ENCODE measurements around the gene SLC8A2.

Gene SLC8A2

DNA sequence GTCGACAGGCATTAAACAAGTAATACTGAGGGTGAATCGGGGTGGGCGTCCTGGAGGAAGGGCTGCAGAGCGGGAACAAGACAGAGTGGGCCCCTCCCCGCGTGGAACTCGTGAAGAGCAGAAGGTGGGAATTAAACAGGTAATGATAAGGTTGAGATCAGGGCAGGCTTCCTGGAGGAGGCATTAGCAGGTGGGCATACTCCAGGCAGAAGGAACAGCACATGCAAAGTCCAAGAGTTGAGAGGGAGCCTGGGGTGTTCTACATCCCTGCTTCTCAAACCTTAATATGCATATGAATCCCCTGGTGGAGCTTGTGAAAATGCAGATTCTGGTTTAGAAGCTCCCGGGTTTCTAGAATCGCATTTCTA, 23.3 kb downstream of the SLC8A2 start:
- Histone ChIP-seq H3K36me3 (ENCODE audit: insufficient read depth, low read length) (no peaks in the 10 kb centered on the region), H3K79me2 (ENCODE audit: insufficient read depth, low read length) (no peaks in the 10 kb centered on the region), H3K9me3 (ENCODE audit: low read length) (no peaks in the 10 kb centered on the region), H2AFZ (ENCODE audit: low read length) (no peak overlapping the region), H3F3A (ENCODE audit: insufficient read depth, low read length) (no peaks in the 10 kb centered on the region), H3K4me1 (ENCODE audit: insufficient read depth, low read length, severe bottlenecking) (peaks cover 4% of the 10 kb centered on the region), H3K9ac (ENCODE audit: low read length) (no peak overlapping the region), H3K27me3 (ENCODE audit: insufficient read depth, low read length) (no peaks in the 10 kb centered on the region), H3K4me2 (ENCODE audit: low read length) (no peak overlapping the region), H4K20me1 (ENCODE audit: insufficient read depth, low read length) (no peaks in the 10 kb centered on the region), H3K27ac (ENCODE audit: low read depth, low read length, poor library complexity, severe bottlenecking) (no peak overlapping the region), H3K4me3 (ENCODE audit: low read depth, low read length, poor library complexity, severe bottlenecking) (no peak overlapping the region), H3K9me2 (ENCODE audit: low read depth, low read length) (no peaks in the 10 kb centered on the region)
- TF ChIP-seq, protein P1, sequence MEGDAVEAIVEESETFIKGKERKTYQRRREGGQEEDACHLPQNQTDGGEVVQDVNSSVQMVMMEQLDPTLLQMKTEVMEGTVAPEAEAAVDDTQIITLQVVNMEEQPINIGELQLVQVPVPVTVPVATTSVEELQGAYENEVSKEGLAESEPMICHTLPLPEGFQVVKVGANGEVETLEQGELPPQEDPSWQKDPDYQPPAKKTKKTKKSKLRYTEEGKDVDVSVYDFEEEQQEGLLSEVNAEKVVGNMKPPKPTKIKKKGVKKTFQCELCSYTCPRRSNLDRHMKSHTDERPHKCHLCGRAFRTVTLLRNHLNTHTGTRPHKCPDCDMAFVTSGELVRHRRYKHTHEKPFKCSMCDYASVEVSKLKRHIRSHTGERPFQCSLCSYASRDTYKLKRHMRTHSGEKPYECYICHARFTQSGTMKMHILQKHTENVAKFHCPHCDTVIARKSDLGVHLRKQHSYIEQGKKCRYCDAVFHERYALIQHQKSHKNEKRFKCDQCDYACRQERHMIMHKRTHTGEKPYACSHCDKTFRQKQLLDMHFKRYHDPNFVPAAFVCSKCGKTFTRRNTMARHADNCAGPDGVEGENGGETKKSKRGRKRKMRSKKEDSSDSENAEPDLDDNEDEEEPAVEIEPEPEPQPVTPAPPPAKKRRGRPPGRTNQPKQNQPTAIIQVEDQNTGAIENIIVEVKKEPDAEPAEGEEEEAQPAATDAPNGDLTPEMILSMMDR (IDR thresholded peaks at IDR 0.05; ENCODE audit: low read length) = no peak
- no peak for TF ChIP-seq EZH2 (IDR thresholded peaks at IDR 0.05; ENCODE audit: borderline replicate concordance, low read length)

DNA sequence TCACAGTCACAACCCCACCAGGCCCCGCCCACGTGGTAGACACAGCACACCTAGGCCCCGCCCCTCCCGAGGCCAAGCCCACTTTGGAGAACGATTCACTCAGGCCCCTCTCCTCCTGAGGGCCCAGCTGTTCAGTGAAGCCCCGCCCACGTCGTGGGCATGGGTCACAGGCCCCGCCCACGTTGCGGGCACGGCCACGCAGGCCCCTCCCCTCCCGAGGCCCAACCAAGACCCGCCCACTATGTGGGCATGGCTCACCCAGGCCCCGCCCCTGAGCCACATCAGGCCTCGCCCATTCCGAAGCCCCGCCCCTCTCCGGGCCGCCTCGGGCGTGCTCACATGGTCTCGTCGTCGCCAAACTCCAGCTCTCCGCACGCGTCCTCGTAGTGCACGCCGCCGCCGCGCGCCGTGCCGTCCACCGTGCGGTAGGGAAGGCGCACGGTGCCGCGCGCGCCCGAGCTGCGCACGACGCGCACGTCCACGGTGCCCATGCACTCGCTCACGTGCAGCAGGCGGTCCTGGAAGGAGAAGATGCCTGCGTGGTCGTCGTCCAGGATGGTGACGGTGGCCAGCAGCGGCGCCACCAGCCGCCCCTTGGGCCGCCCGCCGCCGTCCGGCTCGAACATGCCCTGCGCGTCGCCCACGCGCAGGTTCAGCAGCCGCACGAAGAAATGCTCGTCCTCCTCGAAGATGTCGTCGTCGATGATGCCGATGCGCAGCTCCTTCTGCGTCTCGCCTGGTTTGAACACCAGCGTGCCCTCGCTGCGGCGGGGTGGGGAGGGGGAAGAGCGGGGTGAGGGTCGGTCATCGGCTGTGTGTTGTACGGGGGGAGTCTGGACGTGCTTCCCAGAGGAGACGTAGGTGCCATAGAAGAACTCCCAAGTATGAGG, 24.0 kb downstream of the SLC8A2 start:
- H4K20me1 ChIP-seq (ENCODE audit: insufficient read depth, low read length) = no peaks in the 10 kb centered on the region
- H3F3A ChIP-seq (ENCODE audit: insufficient read depth, low read length) = no peaks in the 10 kb centered on the region
- H3K4me3 ChIP-seq (ENCODE audit: low read depth, low read length, poor library complexity, severe bottlenecking) = no peak overlapping the region
- H2AFZ ChIP-seq (ENCODE audit: low read length) = no peak overlapping the region
- H3K9ac ChIP-seq (ENCODE audit: low read length) = no peak overlapping the region
- H3K79me2 ChIP-seq (ENCODE audit: insufficient read depth, low read length) = no peaks in the 10 kb centered on the region
- H3K27me3 ChIP-seq (ENCODE audit: insufficient read depth, low read length) = no peaks in the 10 kb centered on the region; the same call in 1 of the 2 replicates
- peaks cover 4% of the 10 kb centered on the region for H3K4me1 ChIP-seq (ENCODE audit: insufficient read depth, low read length, severe bottlenecking)
- H3K36me3 ChIP-seq (ENCODE audit: insufficient read depth, low read length) = no peaks in the 10 kb centered on the region
- H3K27ac ChIP-seq (ENCODE audit: low read depth, low read length, poor library complexity, severe bottlenecking) = no peak overlapping the region
- no peak overlapping the region for H3K4me2 ChIP-seq (ENCODE audit: low read length)
- no peak for TF ChIP-seq EZH2 (IDR thresholded peaks at IDR 0.05; ENCODE audit: borderline replicate concordance, low read length)
- TF ChIP-seq, protein P1 (IDR thresholded peaks at IDR 0.05; ENCODE audit: low read length) = no peak
- H3K9me3 ChIP-seq (ENCODE audit: low read length) = no peaks in the 10 kb centered on the region
- H3K9me2 ChIP-seq (ENCODE audit: low read depth, low read length) = no peaks in the 10 kb centered on the region

DNA sequence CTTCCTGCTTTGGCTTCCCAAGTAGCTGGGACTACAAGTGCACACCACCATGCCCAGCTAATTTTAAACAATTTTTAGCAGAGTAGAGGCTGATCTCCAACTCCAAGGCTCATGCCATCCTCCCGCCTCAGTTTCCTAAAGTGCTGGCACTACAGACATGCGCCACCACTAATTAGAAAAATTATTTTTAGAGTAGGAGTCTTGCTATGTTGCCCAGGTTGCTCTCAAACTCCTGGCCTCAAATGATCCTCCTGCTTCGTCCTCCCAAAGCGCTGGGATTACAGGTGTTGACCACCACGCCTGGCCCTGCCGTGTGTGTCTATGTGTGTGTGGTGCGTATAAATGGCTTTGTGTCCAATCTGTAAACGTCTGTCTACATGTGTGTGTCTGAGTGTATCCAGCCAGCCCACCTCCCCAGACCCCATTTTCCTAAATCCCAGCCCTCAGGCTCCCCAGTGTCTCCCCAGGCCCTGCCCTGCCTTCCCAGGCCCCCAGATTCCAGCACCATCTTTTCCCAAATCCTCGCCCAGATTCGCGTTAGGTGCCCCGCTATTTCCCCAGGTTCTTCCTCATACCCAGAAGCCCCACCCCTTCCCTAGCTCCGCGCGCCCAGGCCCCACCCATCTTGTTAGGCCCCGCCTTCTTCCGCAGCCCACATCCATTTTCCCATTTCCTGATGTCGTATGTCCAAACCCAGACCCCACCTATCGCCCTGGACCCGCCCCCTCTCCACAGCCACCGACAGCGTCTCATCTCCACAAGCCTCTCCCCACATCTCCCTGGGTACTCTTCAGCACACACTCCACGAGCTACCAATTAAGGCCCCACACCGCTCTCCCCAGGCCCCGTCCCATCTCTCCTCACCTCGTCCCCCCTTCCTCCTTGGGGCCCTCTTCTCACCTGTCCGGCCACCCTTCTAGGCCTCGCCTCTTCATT, 24.9 kb downstream of the SLC8A2 start:
- Histone ChIP-seq H3K79me2 (ENCODE audit: insufficient read depth, low read length) (no peaks in the 10 kb centered on the region), H3K9me3 (ENCODE audit: low read length) (no peaks in the 10 kb centered on the region), H3K36me3 (ENCODE audit: insufficient read depth, low read length) (no peaks in the 10 kb centered on the region), H3K4me3 (ENCODE audit: low read depth, low read length, poor library complexity, severe bottlenecking) (no peak overlapping the region), H3K4me1 (ENCODE audit: insufficient read depth, low read length, severe bottlenecking) (peaks cover 4% of the 10 kb centered on the region), H3K27ac (ENCODE audit: low read depth, low read length, poor library complexity, severe bottlenecking) (no peak overlapping the region), H3F3A (ENCODE audit: insufficient read depth, low read length) (no peaks in the 10 kb centered on the region), H3K27me3 (ENCODE audit: insufficient read depth, low read length) (no peaks in the 10 kb centered on the region; the same call in 1 of the 2 replicates), H4K20me1 (ENCODE audit: insufficient read depth, low read length) (no peaks in the 10 kb centered on the region), H3K9ac (ENCODE audit: low read length) (no peak overlapping the region), H3K4me2 (ENCODE audit: low read length) (no peak overlapping the region), H3K9me2 (ENCODE audit: low read depth, low read length) (no peaks in the 10 kb centered on the region), H2AFZ (ENCODE audit: low read length) (no peak overlapping the region)
- TF ChIP-seq EZH2 (IDR thresholded peaks at IDR 0.05; ENCODE audit: borderline replicate concordance, low read length) = no peak
- TF ChIP-seq, protein P1 (IDR thresholded peaks at IDR 0.05; ENCODE audit: low read length) = no peak
